T-helper 1 cell treated with Interleukin-12 subunit alpha and Interleukin-12 subunit beta and Interleukin-4 antibody, amounts not matched to agents 30 μg/mL and 1 μg/mL, for 36 hours (primary cell): ENCODE results near the gene SLC5A2.
A peak's percentile ranks its signal among the peaks of the same experiment; 100 is the strongest.
"Not testable (repeated sequence)": the region's sequence is repeated elsewhere in the genome, so short reads cannot be mapped to it uniquely, and the experiment has no call there.

Experiments
- H3K27ac Mint-ChIP-seq: one replicate; pipeline ENCODE4 v1.8.0; 2021; ENCODE audit warnings: mild to moderate bottlenecking, mixed read lengths
- H3K27me3 Mint-ChIP-seq: one replicate; pipeline ENCODE4 v1.8.0; 2021; ENCODE audit warnings: low read depth, mixed read lengths
- H3K36me3 Mint-ChIP-seq: one replicate; pipeline ENCODE4 v1.8.0; 2021; ENCODE audit warnings: low read depth, mixed read lengths
- H3K4me1 Mint-ChIP-seq: one replicate; pipeline ENCODE4 v1.8.0; 2021; ENCODE audit warnings: low read depth, mixed read lengths
- H3K4me3 Mint-ChIP-seq: one replicate; pipeline ENCODE4 v1.8.0; 2021; ENCODE audit warnings: mild to moderate bottlenecking, moderate library complexity, mixed read lengths
- H3K9me3 Mint-ChIP-seq: one replicate; pipeline ENCODE4 v1.8.0; 2021; ENCODE audit warnings: mixed read lengths

The SLC5A2 gene

DNA sequence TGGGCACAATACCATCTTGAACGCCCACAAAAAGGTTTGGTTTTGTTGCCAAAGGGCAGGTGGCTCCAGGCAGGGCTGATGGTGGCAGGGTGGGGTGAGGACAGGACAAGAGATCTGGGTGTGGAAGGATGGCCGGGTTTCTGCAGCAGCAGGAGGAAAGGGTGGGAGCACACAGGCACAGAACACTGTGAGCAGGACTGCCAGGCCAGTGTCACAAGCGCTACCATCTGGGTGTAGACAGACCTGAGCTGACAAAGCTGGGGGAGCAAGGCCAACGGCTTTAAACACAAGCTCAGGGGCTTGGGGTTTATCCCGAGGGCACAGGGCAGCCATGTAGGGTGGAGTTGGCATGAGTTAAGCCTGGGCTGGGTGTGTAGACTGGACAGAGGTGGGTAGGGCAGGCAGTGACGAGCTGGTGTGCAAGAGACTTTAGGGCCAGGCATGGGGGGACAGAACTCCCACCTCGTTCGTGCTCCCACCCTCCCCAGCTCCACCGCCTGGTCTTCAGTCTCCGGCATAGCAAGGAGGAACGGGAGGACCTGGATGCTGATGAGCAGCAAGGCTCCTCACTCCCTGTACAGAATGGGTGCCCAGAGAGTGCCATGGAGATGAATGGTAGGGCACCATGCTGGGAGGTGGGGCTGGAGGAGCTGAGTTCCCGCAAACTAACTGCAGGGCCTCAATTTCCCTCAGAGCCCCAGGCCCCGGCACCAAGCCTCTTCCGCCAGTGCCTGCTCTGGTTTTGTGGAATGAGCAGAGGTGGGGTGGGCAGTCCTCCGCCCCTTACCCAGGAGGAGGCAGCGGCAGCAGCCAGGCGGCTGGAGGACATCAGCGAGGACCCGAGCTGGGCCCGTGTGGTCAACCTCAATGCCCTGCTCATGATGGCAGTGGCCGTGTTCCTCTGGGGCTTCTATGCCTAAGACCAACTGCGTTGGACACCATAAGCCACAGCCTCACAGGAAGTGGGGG, 7.0 kb downstream of the SLC5A2 start:
- peaks cover 8% of the 10 kb centered on the region for H3K36me3 Mint-ChIP-seq
- H3K4me3 Mint-ChIP-seq: peak overlapping the region; percentile 45
- H3K4me1 Mint-ChIP-seq: peaks cover 6% of the 10 kb centered on the region
- peaks cover 10% of the 10 kb centered on the region for H3K27me3 Mint-ChIP-seq
- H3K9me3 Mint-ChIP-seq: no peaks in the 10 kb centered on the region
- H3K27ac Mint-ChIP-seq: no peak overlapping the region

DNA sequence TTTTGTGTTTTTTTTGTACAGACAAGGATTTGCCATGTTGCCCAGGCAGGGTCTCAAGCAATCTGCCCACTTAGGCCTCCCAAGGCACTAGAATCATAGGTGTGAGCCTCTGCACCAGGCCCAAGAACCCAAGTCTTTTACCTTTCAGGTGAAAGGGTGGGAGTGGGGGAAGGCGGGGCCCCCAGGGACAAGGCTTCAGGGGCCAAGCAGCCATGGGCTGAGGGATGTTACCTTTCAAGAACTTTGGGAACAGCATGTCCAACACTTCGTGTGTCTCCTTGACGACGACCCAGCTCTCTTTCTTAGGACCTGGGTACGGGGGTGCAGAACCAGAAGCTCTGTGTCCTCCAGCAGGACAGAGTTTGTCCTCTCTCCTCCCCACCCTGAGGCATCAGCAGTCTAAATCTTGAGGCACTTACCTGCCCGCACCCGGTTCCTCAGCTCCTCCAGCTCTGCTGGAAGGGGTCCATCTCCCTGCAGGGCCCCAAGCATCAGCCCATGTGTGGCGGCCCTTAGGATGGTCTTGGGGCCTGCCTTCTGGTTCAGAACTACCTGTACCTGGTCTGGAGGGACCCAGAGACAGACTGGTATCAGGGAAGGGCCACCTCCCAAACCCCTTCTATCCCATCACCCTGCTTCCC, 9.0 kb downstream of the SLC5A2 start:
- Mint-ChIP-seq H3K27ac (no peak overlapping the region), H3K9me3 (no peaks in the 10 kb centered on the region), H3K27me3 (no peaks in the 10 kb centered on the region), H3K4me1 (peaks cover 4% of the 10 kb centered on the region), H3K4me3 (no peak overlapping the region), H3K36me3 (peaks cover 8% of the 10 kb centered on the region)

DNA sequence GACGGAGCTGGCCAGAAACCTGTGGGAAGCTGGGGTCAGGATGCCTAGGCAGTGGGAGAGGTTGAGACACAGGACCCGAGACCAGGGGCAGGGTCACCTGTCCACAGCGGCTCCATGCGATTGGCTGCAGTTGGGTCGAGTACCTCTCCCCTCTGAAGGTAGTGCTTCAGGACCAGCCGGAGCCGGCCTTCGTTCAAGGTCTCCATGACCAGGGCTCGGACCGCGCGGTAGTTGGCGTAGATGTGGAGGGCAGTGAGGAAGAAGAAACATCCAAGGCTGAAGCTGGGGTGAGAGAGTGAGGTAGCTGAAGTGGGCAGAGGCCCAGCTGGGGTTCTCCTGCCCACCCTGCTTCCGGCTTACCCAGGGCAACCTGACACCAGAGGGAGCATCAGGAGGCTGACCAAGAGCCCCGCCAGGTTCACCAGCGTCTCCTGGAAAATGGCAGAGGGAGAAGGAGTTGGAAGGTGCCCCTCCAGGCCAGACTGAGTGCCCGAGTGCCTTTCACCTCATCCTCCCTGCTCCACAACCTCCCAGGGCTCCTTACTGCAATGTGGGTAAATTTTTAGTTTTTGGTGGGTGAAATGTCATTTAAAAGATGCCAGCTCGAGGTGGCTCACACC, 10.7 kb downstream of the SLC5A2 start:
- H3K4me3 Mint-ChIP-seq: no peak overlapping the region
- H3K27ac Mint-ChIP-seq: no peak overlapping the region
- H3K9me3 Mint-ChIP-seq: no peaks in the 10 kb centered on the region
- H3K36me3 Mint-ChIP-seq: peaks cover 15% of the 10 kb centered on the region
- H3K27me3 Mint-ChIP-seq: no peaks in the 10 kb centered on the region
- no peaks in the 10 kb centered on the region for H3K4me1 Mint-ChIP-seq

DNA sequence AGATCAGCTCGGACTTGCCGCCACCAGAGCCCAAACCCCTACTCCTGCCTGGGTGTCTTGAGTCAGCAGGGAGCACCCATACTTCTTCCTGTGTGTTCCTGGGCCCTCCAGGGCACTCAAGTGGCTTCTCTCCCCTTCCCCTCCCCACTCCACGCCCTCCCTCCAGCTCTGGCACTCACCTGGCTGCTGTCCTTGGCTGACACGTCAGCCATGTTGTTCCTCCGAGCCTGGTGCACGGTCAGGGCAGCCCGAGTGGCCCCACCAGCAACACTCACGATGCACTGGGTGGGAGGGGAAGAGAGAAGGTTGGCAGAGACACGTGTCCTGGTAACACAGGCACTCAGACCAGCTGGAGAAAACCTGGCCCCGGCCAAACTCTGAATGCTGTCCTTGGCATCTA, 13.7 kb downstream of the SLC5A2 start:
- H3K4me3 Mint-ChIP-seq: no peak overlapping the region
- peaks cover 12% of the 10 kb centered on the region for H3K36me3 Mint-ChIP-seq
- H3K27me3 Mint-ChIP-seq: no peaks in the 10 kb centered on the region
- no peaks in the 10 kb centered on the region for H3K9me3 Mint-ChIP-seq
- H3K4me1 Mint-ChIP-seq: no peaks in the 10 kb centered on the region
- H3K27ac Mint-ChIP-seq: no peak overlapping the region

DNA sequence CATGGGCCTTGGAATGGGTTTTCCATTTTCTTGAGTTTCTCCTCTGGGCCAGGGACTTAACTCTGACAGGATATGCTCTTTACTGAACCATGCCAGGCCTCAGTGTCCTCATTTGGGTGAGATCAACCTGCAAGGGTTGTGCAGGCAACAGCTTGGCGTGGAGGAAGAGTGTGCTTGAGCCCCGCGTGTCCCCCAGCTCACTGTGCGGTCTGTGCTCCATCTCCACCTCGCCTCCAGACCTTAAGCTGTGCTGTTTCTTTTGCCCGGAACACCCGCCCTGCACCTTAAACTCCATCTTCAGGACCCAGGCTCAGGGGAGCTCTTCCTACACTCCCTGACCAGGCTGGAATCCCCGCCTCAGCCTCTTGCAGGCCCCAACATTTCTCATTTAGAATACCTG, 15.6 kb downstream of the SLC5A2 start:
- Mint-ChIP-seq H3K4me3 (no peak overlapping the region), H3K27ac (no peak overlapping the region), H3K27me3 (no peaks in the 10 kb centered on the region), H3K4me1 (no peaks in the 10 kb centered on the region), H3K36me3 (peaks cover 12% of the 10 kb centered on the region), H3K9me3 (no peaks in the 10 kb centered on the region)

DNA sequence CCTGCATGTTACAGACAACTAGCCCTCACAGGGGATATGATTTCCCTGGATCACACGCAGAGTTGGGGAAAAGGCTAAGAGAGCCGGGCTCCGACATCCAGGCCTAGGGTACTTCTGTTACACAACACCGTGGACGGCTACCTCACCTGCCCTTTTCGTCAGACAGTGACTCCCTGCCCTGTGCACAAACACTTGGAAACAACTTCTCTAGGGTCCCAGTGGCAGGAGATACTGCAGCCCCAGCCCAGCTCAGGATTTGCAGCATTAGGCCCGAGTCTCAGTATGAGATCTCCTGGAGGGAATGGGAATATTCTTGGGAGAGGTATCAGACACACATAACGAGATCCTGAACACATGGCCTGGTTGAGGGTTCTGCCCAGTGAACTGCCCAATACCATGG, 17.0 kb downstream of the SLC5A2 start:
- Mint-ChIP-seq H3K9me3 (no peaks in the 10 kb centered on the region), H3K4me1 (peaks cover 2% of the 10 kb centered on the region), H3K36me3 (peaks cover 13% of the 10 kb centered on the region), H3K4me3 (no peak overlapping the region), H3K27ac (no peak overlapping the region), H3K27me3 (no peaks in the 10 kb centered on the region)

DNA sequence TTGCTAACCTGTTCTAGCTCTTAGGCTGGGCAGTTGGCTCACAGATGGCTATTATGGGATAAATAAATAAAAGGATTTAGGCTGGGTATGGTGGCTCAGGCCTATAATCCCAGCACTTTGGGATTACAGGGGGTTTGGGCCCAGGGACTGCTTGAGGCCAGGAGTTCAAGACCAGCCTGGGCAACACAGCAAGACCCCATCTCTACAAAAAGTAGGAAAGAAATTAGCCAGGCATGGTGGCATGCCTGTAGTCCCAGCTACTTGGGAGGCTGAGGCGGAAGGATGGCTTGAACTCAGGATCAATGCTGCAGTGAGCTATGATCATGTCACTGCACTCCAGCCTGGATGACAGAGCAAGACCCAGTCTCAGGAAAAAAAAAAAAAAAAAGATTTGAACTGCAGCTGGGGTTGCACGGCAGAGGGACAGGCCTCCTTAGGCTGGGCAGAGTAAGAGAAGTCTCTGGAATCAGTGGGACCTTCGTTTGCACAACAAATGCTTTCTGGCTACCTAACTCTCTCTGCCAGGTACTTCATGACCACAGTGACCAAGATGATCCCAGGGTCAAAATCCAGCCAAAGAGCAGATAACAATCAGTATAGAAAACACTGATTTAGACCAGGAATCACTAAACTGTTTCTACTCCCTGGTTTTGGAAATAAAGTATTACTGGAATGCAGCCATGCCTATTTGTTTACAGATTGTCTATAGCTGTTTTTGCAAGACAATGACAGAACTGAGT, 18.5 kb downstream of the SLC5A2 start:
- H3K36me3 Mint-ChIP-seq: peaks cover 17% of the 10 kb centered on the region
- no peak overlapping the region for H3K4me3 Mint-ChIP-seq
- no peaks in the 10 kb centered on the region for H3K27me3 Mint-ChIP-seq
- H3K4me1 Mint-ChIP-seq: peaks cover 11% of the 10 kb centered on the region
- no peaks in the 10 kb centered on the region for H3K9me3 Mint-ChIP-seq
- no peak overlapping the region for H3K27ac Mint-ChIP-seq

DNA sequence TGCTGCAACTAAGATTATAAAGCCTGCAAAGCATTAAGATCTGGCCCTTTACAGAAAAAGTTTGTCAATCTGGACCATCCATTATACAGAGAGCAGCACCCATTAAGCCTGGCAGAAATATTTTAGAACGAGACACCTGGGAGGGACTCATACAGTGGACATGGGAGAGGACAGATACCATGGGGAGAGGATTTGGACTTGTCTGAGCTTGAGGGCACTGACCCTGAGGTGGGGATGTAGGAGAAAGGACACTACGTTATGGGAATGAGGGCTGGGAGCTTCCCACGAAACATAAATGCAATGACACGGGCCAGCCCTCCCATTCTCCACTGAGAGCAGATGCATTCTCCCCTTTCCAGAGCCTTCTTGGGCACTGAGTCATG, 19.0 kb downstream of the SLC5A2 start:
- no peak overlapping the region for H3K4me3 Mint-ChIP-seq
- no peaks in the 10 kb centered on the region for H3K27me3 Mint-ChIP-seq
- peaks cover 17% of the 10 kb centered on the region for H3K36me3 Mint-ChIP-seq
- H3K4me1 Mint-ChIP-seq: peaks cover 13% of the 10 kb centered on the region
- no peak overlapping the region for H3K27ac Mint-ChIP-seq
- no peaks in the 10 kb centered on the region for H3K9me3 Mint-ChIP-seq

DNA sequence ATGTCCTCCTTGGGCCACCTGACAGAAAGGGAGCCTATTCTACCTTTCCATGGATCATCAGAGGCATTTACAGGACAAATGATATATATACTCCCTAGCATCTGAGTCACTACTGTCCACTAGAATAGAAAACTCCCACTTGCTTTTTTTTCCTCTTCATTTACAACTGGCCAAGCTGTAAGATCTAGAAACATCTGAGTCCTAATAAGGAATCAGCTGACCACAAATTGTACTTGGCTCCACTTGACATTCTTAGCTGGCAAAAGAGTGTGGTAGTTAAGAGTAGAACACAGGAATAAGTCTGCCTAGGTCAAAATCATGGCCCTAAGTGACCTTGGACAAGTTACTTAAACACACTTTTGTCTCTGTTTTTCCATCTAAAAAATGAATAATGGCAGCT, 20.1 kb downstream of the SLC5A2 start:
- Mint-ChIP-seq H3K27ac (no peak overlapping the region), H3K4me3 (no peak overlapping the region), H3K27me3 (no peaks in the 10 kb centered on the region)

DNA sequence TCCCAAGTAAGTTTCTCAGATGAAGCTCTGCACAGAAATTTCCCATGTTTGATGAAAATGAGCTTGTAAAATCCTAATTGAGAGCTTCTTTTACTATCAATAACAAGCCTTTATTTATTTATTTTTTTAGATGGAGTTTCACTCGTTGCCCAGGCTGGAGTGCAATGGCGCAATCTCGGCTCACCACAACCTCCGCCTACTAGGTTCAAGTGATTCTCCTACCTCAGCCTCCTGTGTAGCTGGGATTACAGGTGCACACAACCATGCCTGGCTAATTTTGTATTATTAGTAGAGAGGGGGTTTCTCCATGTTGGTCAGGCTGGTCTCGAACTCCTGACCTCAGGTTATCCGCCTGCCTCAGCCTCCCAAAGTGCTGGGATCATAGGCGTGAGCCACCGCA, 20.6 kb downstream of the SLC5A2 start:
- H3K27ac Mint-ChIP-seq, H3K9me3 Mint-ChIP-seq, H3K4me3 Mint-ChIP-seq, H3K27me3 Mint-ChIP-seq: not testable (repeated sequence)
- peaks cover 14% of the 10 kb centered on the region for H3K36me3 Mint-ChIP-seq
- peaks cover 23% of the 10 kb centered on the region for H3K4me1 Mint-ChIP-seq

More for the DNA sequence above, 20.1 kb downstream of the SLC5A2 start:
- Mint-ChIP-seq H3K36me3 (peaks cover 15% of the 10 kb centered on the region), H3K9me3 (no peaks in the 10 kb centered on the region), H3K4me1 (peaks cover 20% of the 10 kb centered on the region)

DNA sequence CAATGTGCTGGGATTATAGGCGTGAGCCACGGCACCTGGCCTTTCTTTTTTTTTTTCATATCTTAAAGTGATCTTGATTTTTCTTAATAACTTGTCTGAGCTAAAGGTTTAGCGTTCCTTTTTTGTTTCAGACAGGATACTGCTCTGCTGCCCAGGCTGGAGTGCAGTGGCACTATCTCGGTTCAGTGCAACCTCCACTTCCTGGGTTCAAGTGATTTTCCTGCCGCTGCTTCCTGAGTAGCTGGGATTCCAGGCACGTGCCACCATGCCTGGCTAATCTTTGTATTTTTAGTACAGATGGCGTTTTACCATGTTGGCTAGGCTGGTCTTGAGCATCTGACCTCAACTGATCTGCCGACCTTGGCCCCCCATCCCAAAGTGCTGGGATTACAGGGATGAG, 21.2 kb downstream of the SLC5A2 start:
- Mint-ChIP-seq H3K4me3 (no peak overlapping the region), H3K36me3 (peaks cover 8% of the 10 kb centered on the region), H3K4me1 (peaks cover 29% of the 10 kb centered on the region), H3K27me3 (no peaks in the 10 kb centered on the region), H3K9me3 (no peaks in the 10 kb centered on the region), H3K27ac (no peak overlapping the region)

DNA sequence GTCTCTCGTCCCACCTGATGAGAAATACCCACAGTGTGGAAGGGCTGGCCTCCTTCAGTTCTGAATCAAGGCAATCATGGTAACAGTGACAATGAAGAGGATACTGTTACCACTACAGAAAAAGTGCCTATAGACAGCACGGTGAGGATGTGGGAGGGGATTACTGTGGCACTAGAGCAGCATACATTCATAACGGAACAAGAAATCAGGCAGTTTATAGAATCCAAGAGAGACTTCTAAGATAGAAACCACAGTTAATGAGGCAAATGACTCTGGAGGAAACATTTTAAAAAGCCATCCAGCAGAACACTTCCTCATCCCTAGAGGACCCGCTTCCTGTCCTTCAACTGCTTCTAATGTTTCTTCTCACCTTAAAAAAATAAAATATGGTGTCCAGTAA, 22.6 kb downstream of the SLC5A2 start:
- Mint-ChIP-seq H3K4me1 (peaks cover 33% of the 10 kb centered on the region), H3K27ac (peak overlapping the region; percentile 65), H3K4me3 (peak overlapping the region; percentile 15), H3K9me3 (no peaks in the 10 kb centered on the region), H3K27me3 (no peaks in the 10 kb centered on the region), H3K36me3 (peaks cover 10% of the 10 kb centered on the region)

DNA sequence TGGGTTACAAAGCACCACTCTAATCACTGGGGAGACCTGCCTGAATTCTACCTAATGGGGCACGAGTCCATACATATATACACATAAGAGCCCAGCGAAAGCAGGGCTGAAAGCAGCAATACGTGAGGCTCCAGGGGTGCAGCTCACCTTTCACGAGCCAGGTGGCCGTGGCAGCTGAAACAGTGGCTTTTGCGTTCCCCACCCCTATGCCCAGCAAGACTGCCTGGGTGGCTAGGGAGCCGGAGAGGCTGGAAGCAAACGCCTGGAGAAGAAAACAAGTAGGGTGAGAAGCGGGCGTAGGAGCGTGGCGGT, 24.6 kb downstream of the SLC5A2 start:
- H3K27me3 Mint-ChIP-seq: no peaks in the 10 kb centered on the region
- H3K4me3 Mint-ChIP-seq: peak overlapping the region; percentile 94
- H3K4me1 Mint-ChIP-seq: peaks cover 33% of the 10 kb centered on the region
- H3K9me3 Mint-ChIP-seq: no peaks in the 10 kb centered on the region
- H3K36me3 Mint-ChIP-seq: peaks cover 11% of the 10 kb centered on the region
- peak overlapping the region; percentile 93 for H3K27ac Mint-ChIP-seq

DNA sequence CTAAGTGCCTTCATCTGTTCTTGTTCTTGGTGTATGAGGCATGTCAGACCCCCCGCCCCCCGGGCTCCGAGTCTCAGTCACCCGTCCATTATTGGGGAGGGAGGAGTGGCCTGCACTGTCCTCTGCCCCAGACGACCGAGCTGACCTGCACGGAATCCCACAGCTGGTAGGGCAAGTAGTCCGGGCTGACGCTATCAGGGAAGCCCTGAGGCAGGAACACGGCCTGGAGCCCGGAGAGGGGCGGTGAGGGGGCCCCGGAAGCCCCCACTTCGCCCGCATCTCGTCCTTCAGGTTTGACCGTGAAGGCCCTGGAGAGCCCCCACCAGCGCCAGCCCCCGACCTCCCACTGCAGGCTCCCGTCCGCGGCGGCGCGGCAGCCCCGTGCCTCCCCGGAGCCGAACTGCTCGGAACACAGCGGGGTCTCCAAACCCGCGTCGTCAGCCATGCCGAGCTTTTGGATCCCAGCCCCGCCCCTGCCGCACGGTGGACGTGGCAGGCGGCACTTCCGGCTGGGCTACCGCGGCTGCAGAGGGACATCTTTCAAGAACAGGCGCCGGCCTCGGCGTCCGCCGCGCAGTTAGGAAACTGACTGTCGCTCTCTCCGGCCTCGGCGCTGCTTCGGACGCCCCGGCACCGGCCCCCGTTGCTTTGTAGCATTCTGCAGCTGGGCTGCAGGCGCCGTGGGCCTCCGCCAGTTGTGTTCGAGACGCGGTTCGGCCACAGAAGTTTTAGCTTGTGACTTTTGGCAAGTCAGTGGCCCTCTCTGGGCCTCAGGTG, 25.2 kb downstream of the SLC5A2 start, which contains the start of gene RUSF1:
RUSF1 (minus strand) TSS at position 463 of the 777 bp plus-strand sequence; CDS start at position 445, 18 bp downstream.
- Mint-ChIP-seq H3K4me1 (peaks cover 33% of the 10 kb centered on the region), H3K4me3 (peak within 1 kb of the TSS; percentile 94), H3K36me3 (peaks cover 11% of the 10 kb centered on the region), H3K9me3 (no peaks in the 10 kb centered on the region), H3K27ac (peak within 1 kb of the TSS; percentile 93), H3K27me3 (no peaks in the 10 kb centered on the region)
